OCI-LY7 (cell line): ENCODE results near the gene CCDC116. TPM values are rescaled to one million over a fixed set of nuclear protein-coding genes. Genes with fewer than 3 reads are reported as not detected.

Experiments
- BruUV-seq: library from RNA; stranded (reverse); fragments of 400-500 nt; replicated peaks from 2 replicates; lab custom pipeline; 2021; lab: Mats Ljungman, UMichigan
- CTCF ChIA-PET: fragments of 300-600 bp; sonication (Branson Sonifier 250); formaldehyde crosslinking; loops from one replicate; lab custom pipeline; 2022; ENCODE audit warnings: antibody characterized with exemption; ENCODE audit not compliant: unreplicated experiment; lab: Charles Lee
- POLR2A ChIA-PET: fragments of 300-600 bp; sonication (Branson Sonifier 250); formaldehyde crosslinking; loops from one replicate; lab custom pipeline; 2022; ENCODE audit warnings: antibody characterized with exemption; lab: Charles Lee
- DNase-seq: peaks from one replicate; pipeline ENCODE4 v3.0.0-alpha.2; 2015; ENCODE audit warnings: low spot score
- H2AFZ ChIP-seq: fragments of 200-600 bp; sonication (generic), shearing (Covaris generic); 2 replicates; pipeline ENCODE4 v1.6.1; 2014; ENCODE audit warnings: mild to moderate bottlenecking, antibody characterized with exemption, low read length, moderate library complexity
- H3K27ac ChIP-seq: fragments of 200-600 bp; sonication (generic); 2 replicates; pipeline ENCODE4 v1.5.1; 2014; ENCODE audit warnings: mixed run types, low read depth, mild to moderate bottlenecking, moderate library complexity, low read length, inconsistent platforms; ENCODE audit not compliant: poor library complexity, severe bottlenecking
- H3K36me3 ChIP-seq: fragments of 200-600 bp; sonication (generic); 2 replicates; pipeline ENCODE4 v1.6.1; 2014; ENCODE audit warnings: mild to moderate bottlenecking, antibody characterized with exemption, low read length, moderate library complexity, mixed read lengths; ENCODE audit not compliant: insufficient read depth
- H3K4me1 ChIP-seq: fragments of 200-600 bp; sonication (generic); 2 replicates; pipeline ENCODE4 v1.5.1; 2014; ENCODE audit warnings: mild to moderate bottlenecking, low read length; ENCODE audit not compliant: insufficient read depth, poor library complexity, severe bottlenecking
- H3K4me2 ChIP-seq: fragments of 200-600 bp; sonication (generic); 2 replicates; pipeline ENCODE4 v1.6.1; 2014; ENCODE audit warnings: mild to moderate bottlenecking, low read length
- H3K4me3 ChIP-seq: fragments of 200-600 bp; sonication (generic); 2 replicates; pipeline ENCODE4 v1.5.1; 2014; ENCODE audit warnings: mild to moderate bottlenecking, low read depth, low read length; ENCODE audit not compliant: poor library complexity, severe bottlenecking
- H3K79me2 ChIP-seq: fragments of 200-600 bp; sonication (generic); 2 replicates; pipeline ENCODE4 v1.6.1; 2016; ENCODE audit warnings: low read depth, mild to moderate bottlenecking, low read length, moderate library complexity, mixed read lengths; ENCODE audit not compliant: insufficient read depth
- H3K9me2 ChIP-seq: fragments of 200-600 bp; sonication (generic); 2 replicates; pipeline ENCODE4 v1.6.1; 2016; ENCODE audit warnings: mild to moderate bottlenecking, low read length, mixed read lengths; ENCODE audit not compliant: insufficient read depth
- H3K9me3 ChIP-seq: fragments of 200-600 bp; sonication (generic); 2 replicates; pipeline ENCODE4 v1.6.1; 2014; ENCODE audit warnings: mild to moderate bottlenecking, mixed run types, low read length, mixed read lengths
- H4K20me1 ChIP-seq: fragments of 200-600 bp; sonication (generic); 2 replicates; pipeline ENCODE4 v1.6.1; 2014; ENCODE audit warnings: mild to moderate bottlenecking, antibody characterized with exemption, low read length, moderate library complexity, mixed read lengths; ENCODE audit not compliant: insufficient read depth
- EZH2phosphoT487 ChIP-seq: fragments of 200-600 bp; sonication (generic); IDR thresholded peaks from 2 replicates; pipeline ENCODE4 v1.6.1; 2018; ENCODE audit warnings: low read depth, borderline replicate concordance, mild to moderate bottlenecking, mixed run types, antibody characterized with exemption, low read length, moderate library complexity, mixed read lengths
- intact Hi-C: fragments of 100-400 bp; cut with micrococcal nuclease; formaldehyde crosslinking; loops from one replicate; pipeline ENCODE4 v1.10.0; 2022; ENCODE audit not compliant: unreplicated experiment
- total RNA-seq, 2 experiments: library from RNA; depleted of rRNA in 1 of 2; stranded (reverse); fragments of >200 nt in 1 of 2; shearing (Covaris generic) in 1 of 2; gene quantifications; 2 replicates each; pipeline ENCODE4 v1.2.3, GENCODE V29; 2014 to 2022
- TF ChIP-seq, protein P1 (sequence below): fragments of 200-600 bp; sonication (generic); conservative IDR thresholded peaks from 2 replicates; pipeline ENCODE4 v1.5.1; 2014; ENCODE audit warnings: mild to moderate bottlenecking, antibody characterized with exemption, low read length, moderate library complexity, mixed read lengths

The CCDC116 gene
- total RNA-seq, 2 experiments from 2014 or later, result 1.5 to 3.1 TPM

GRCh38 chr22:21599053-21599893 is 33.3 kb upstream of the CCDC116 start:
- no TSS peak for BruUV-seq
- no peak for TF ChIP-seq EZH2phosphoT487
- TF ChIP-seq, protein P1, sequence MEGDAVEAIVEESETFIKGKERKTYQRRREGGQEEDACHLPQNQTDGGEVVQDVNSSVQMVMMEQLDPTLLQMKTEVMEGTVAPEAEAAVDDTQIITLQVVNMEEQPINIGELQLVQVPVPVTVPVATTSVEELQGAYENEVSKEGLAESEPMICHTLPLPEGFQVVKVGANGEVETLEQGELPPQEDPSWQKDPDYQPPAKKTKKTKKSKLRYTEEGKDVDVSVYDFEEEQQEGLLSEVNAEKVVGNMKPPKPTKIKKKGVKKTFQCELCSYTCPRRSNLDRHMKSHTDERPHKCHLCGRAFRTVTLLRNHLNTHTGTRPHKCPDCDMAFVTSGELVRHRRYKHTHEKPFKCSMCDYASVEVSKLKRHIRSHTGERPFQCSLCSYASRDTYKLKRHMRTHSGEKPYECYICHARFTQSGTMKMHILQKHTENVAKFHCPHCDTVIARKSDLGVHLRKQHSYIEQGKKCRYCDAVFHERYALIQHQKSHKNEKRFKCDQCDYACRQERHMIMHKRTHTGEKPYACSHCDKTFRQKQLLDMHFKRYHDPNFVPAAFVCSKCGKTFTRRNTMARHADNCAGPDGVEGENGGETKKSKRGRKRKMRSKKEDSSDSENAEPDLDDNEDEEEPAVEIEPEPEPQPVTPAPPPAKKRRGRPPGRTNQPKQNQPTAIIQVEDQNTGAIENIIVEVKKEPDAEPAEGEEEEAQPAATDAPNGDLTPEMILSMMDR, result no peak

DNA sequence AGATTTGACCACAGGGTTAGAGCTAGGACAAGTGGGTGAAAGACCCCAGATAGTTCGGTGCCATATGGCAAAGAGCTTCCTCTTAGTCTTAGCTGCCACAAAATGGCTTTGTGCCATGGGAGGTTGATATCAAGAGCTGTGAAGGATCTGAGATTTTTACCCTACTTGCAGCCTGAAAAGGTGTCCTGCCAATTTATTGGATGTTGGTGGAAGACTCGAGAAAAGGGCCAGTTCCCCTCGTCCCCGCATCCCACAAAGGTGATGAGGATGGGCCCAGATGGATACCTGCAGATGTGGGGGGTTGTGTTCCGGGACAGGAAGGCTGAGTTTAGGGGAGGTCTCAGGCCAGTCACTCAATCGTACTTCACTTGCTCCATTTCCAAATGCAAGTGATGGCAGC is 30.0 kb upstream of the CCDC116 start:
- Histone ChIP-seq H3K4me1 (peaks cover 13% of the 10 kb centered on the region), H3K27ac (no peak overlapping the region), H4K20me1 (peaks cover 4% of the 10 kb centered on the region; the same call in 1 of the 2 replicates), H3K4me3 (no peak overlapping the region), H2AFZ (no peak overlapping the region), H3K9me3 (no peaks in the 10 kb centered on the region), H3K79me2 (peaks cover 94% of the 10 kb centered on the region), H3K36me3 (peaks cover 77% of the 10 kb centered on the region), H3K4me2 (no peak overlapping the region), H3K9me2 (no peaks in the 10 kb centered on the region)
- intact Hi-C loops, result no loop called here
- POLR2A ChIA-PET, result no interaction called here
- no peak for TF ChIP-seq EZH2phosphoT487
- TF ChIP-seq, protein P1, result no peak
- CTCF ChIA-PET, result no interaction called here
- no TSS peak for BruUV-seq
- DNase-seq, result no peak

More at GRCh38 chr22:21599053-21599893, 33.3 kb upstream of the CCDC116 start:
- no peak overlapping the region for H3K4me2 ChIP-seq
- CTCF ChIA-PET, result interaction anchor here (0.7 kb wide), 1 partner anchor 10 kb away, joined by 6 read pairs; no protein-coding TSS in a partner anchor
- peaks cover 8% of the 10 kb centered on the region for H3K4me1 ChIP-seq
- H2AFZ ChIP-seq, result no peak overlapping the region
- H3K4me3 ChIP-seq, result no peak overlapping the region
- H3K36me3 ChIP-seq, result peaks cover 84% of the 10 kb centered on the region
- POLR2A ChIA-PET, result interaction anchor here (0.5 to 1.1 kb wide), 3 partner anchors 12 to 49 kb away, joined by 3 to 7 read pairs (median 4); partner anchors contain the start of gene SDF2L1
- peaks cover 95% of the 10 kb centered on the region for H3K79me2 ChIP-seq
- no peak overlapping the region for H3K27ac ChIP-seq
- no peak for DNase-seq
- H3K9me2 ChIP-seq, result no peaks in the 10 kb centered on the region
- H4K20me1 ChIP-seq, result peaks cover 4% of the 10 kb centered on the region; the same call in 1 of the 2 replicates
- no peaks in the 10 kb centered on the region for H3K9me3 ChIP-seq
- intact Hi-C loops, result no loop called here

- ChIA-PET CTCF (interaction anchor here (0.7 kb wide), 1 partner anchor 10 kb away, joined by 3 read pairs; no protein-coding TSS in a partner anchor), POLR2A (interaction anchor here (0.6 to 1.2 kb wide), 4 partner anchors 10 to 25 kb away, joined by 3 to 4 read pairs (median 3); no protein-coding TSS in a partner anchor)
- BruUV-seq, result no TSS peak
- TF ChIP-seq, protein P1, result no peak
- TF ChIP-seq EZH2phosphoT487, result no peak
- no peaks in the 10 kb centered on the region for H3K9me3 ChIP-seq
- no peak overlapping the region for H3K27ac ChIP-seq
- peaks cover 13% of the 10 kb centered on the region for H3K4me1 ChIP-seq
- no peak overlapping the region for H3K4me2 ChIP-seq
- H2AFZ ChIP-seq, result no peak overlapping the region
- H3K36me3 ChIP-seq, result peaks cover 78% of the 10 kb centered on the region
- no peak overlapping the region for H3K4me3 ChIP-seq
- intact Hi-C loops, result no loop called here
- no peak for DNase-seq
- H4K20me1 ChIP-seq, result no peaks in the 10 kb centered on the region; the same call in 1 of the 2 replicates
- H3K79me2 ChIP-seq, result peaks cover 94% of the 10 kb centered on the region
- H3K9me2 ChIP-seq, result no peaks in the 10 kb centered on the region
These were observed 28.6 kb upstream of the CCDC116 start for GRCh38 chr22:21603973-21604372.
